HCT116 (cell line): ENCODE results near the gene OR52H1. TPM values are rescaled to one million over a fixed set of nuclear protein-coding genes. Genes with fewer than 3 reads are reported as not detected.

Source experiments
- ATAC-seq: fragments of 200-7000 bp; cut with Tn5 transposase; 2 replicates; pipeline ENCODE4 v1.9.1; 2020; ENCODE audit warnings: mild to moderate bottlenecking, moderate library complexity
- BruUV-seq: library from RNA; stranded (reverse); fragments of 400-500 nt; replicated peaks from 2 replicates; lab custom pipeline; 2021; lab: Mats Ljungman, UMichigan
- CTCF ChIA-PET: fragments of 300-600 bp; sonication (Branson Sonifier 250); formaldehyde crosslinking; loops from one replicate; lab custom pipeline; 2021; ENCODE audit warnings: antibody characterized with exemption; lab: Charles Lee
- POLR2A ChIA-PET: fragments of 300-600, 350-600 bp; sonication (Branson Sonifier 250); formaldehyde crosslinking; loops from one replicate; lab custom pipeline; 2021; ENCODE audit warnings: antibody characterized with exemption; lab: Charles Lee
- RAD21 ChIA-PET, 2 experiments: fragments of 300-600 bp; sonication (Branson Sonifier 250); formaldehyde crosslinking; loops; one replicate each; lab custom pipeline; 2023; ENCODE audit warnings: low total read pairs in 2 of 2; ENCODE audit not compliant: uncharacterized antibody in 2 of 2, unreplicated experiment in 2 of 2, low non-redundant PET in 1 of 2; lab: Charles Lee
- DNase-seq: peaks from one replicate; pipeline ENCODE4 v3.0.0-alpha.2; 2010; ENCODE audit warnings: low read depth, low spot score
- H2AFZ ChIP-seq: fragments of 200-600 bp; shearing (Covaris generic), sonication (generic); 2 replicates; pipeline ENCODE4 v1.6.1; 2017; ENCODE audit warnings: low read depth, mixed run types, mixed read lengths, antibody characterized with exemption, low read length; ENCODE audit not compliant: poor library complexity, severe bottlenecking
- H3K27ac ChIP-seq: 2 replicates; pipeline ENCODE4 v1.5.1; 2012; ENCODE audit warnings: low read depth, low read length
- H3K27me3 ChIP-seq: fragments of 200-600 bp; sonication (generic); 2 replicates; pipeline ENCODE4 v1.6.1; 2016; ENCODE audit warnings: mixed run types, low read length, mixed read lengths; ENCODE audit not compliant: insufficient read depth
- H3K36me3 ChIP-seq, 2 experiments: fragments of 200-500 bp in 1 of 2; fragments of 200-600 bp in 1 of 2; sonication (Bioruptor generic) in 1 of 2; sonication (generic) in 1 of 2; 2 replicates each; pipeline versions ENCODE4 v1.5.1 to v1.6.1; 2014 to 2016; ENCODE audit warnings: low read length in 2 of 2, inconsistent platforms in 1 of 2, mixed read lengths in 1 of 2, mixed run types in 1 of 2; ENCODE audit not compliant: insufficient read depth in 2 of 2, control insufficient read depth in 1 of 2
- H3K4me1 ChIP-seq, 2 experiments: fragments of 200-600 bp in 1 of 2; sonication (generic) in 1 of 2; 2 replicates each; pipeline versions ENCODE4 v1.5.1 to v1.6.1; 2012 to 2017; ENCODE audit warnings: low read length in 2 of 2, inconsistent platforms in 1 of 2, mild to moderate bottlenecking in 1 of 2, mixed read lengths in 1 of 2, mixed run types in 1 of 2, moderate library complexity in 1 of 2; ENCODE audit not compliant: insufficient read depth in 2 of 2, control insufficient read depth in 1 of 2
- H3K4me2 ChIP-seq: fragments of 200-600 bp; sonication (generic); 2 replicates; pipeline ENCODE4 v1.6.1; 2017; ENCODE audit warnings: mixed run types, low read length, mixed read lengths
- H3K4me3 ChIP-seq, 2 experiments: fragments of 200-600 bp in 1 of 2; sonication (generic) in 1 of 2; replicated peaks in 1 of 2; 2 replicates each; pipeline ENCODE4 v1.5.1; 2011 to 2016; ENCODE audit warnings: low read length in 2 of 2, control low read depth in 1 of 2, low read depth in 1 of 2, mild to moderate bottlenecking in 1 of 2, mixed read lengths in 1 of 2, mixed run types in 1 of 2
- H3K79me2 ChIP-seq: fragments of 200-600 bp; sonication (generic); 2 replicates; pipeline ENCODE4 v1.6.1; 2017; ENCODE audit warnings: mild to moderate bottlenecking, mixed run types, low read length, moderate library complexity, mixed read lengths; ENCODE audit not compliant: insufficient read depth
- H3K9ac ChIP-seq: fragments of 200-600 bp; sonication (generic); 2 replicates; pipeline ENCODE4 v1.6.1; 2016; ENCODE audit warnings: low read length, mixed read lengths
- H3K9me2 ChIP-seq: fragments of 200-600 bp; sonication (generic), shearing (Covaris generic); 2 replicates; pipeline ENCODE4 v1.6.1; 2017; ENCODE audit warnings: mixed run types, mild to moderate bottlenecking, moderate library complexity; ENCODE audit not compliant: insufficient read depth
- H3K9me3 ChIP-seq, 2 experiments: fragments of 200-500 bp in 1 of 2; fragments of 200-600 bp in 1 of 2; sonication (Bioruptor generic) in 1 of 2; sonication (generic) in 1 of 2; 2 replicates each; pipeline ENCODE4 v1.6.1; 2014 to 2017; ENCODE audit warnings: low read length in 2 of 2, mixed read lengths in 2 of 2, inconsistent platforms in 1 of 2, low read depth in 1 of 2, mild to moderate bottlenecking in 1 of 2, mixed run types in 1 of 2, moderate library complexity in 1 of 2; ENCODE audit not compliant: control insufficient read depth in 1 of 2, insufficient read depth in 1 of 2
- H4K20me1 ChIP-seq: fragments of 200-600 bp; sonication (generic), shearing (Covaris generic); 2 replicates; pipeline ENCODE4 v1.6.1; 2017; ENCODE audit warnings: mixed run types, mild to moderate bottlenecking, moderate library complexity; ENCODE audit not compliant: insufficient read depth
- CBX3 ChIP-seq: IDR thresholded peaks from 2 replicates; pipeline ENCODE4 v1.6.1; 2012; ENCODE audit warnings: low read depth
- CEBPB ChIP-seq: IDR thresholded peaks from 2 replicates; pipeline ENCODE4 v1.6.1; 2012; ENCODE audit warnings: low read depth
- EGR1 ChIP-seq: IDR thresholded peaks from 2 replicates; pipeline ENCODE4 v1.6.1; 2012; ENCODE audit warnings: low read depth
- EZH2 ChIP-seq: fragments of 200-600 bp; sonication (generic); IDR thresholded peaks from 2 replicates; pipeline ENCODE4 v1.6.1; 2017; ENCODE audit warnings: antibody characterized with exemption, mixed run types
- FOSL1 ChIP-seq: IDR thresholded peaks from 2 replicates; pipeline ENCODE4 v1.6.1; 2012; ENCODE audit warnings: low read depth
- JUND ChIP-seq: IDR thresholded peaks from 2 replicates; pipeline ENCODE4 v1.6.1; 2012
- POLR2AphosphoS5 ChIP-seq: IDR thresholded peaks from 2 replicates; pipeline ENCODE4 v1.6.1; 2011; ENCODE audit warnings: mild to moderate bottlenecking, low read depth, low read length, moderate library complexity
- RAD21 ChIP-seq: IDR thresholded peaks from 2 replicates; pipeline ENCODE4 v1.6.1; 2012; ENCODE audit warnings: low read depth, mild to moderate bottlenecking
- SIN3A ChIP-seq: IDR thresholded peaks from 2 replicates; pipeline ENCODE4 v1.6.1; 2012; ENCODE audit warnings: low read depth
- SP1 ChIP-seq: IDR thresholded peaks from 2 replicates; pipeline ENCODE4 v1.6.1; 2012; ENCODE audit warnings: low read depth
- SRF ChIP-seq: IDR thresholded peaks from 2 replicates; pipeline ENCODE4 v1.6.1; 2012; ENCODE audit warnings: low read depth
- TCF7L2 ChIP-seq: IDR thresholded peaks from 2 replicates; pipeline ENCODE4 v1.7.0; 2011; ENCODE audit warnings: borderline replicate concordance, inconsistent platforms; ENCODE audit not compliant: insufficient read depth, insufficient read length; ENCODE audit errors: extremely low read depth
- YY1 ChIP-seq: IDR thresholded peaks from 2 replicates; pipeline ENCODE4 v1.6.1; 2011; ENCODE audit warnings: low read length, low read depth, moderate library complexity, mild to moderate bottlenecking; ENCODE audit not compliant: insufficient replicate concordance; ENCODE audit errors: extremely low read depth
- ZFX ChIP-seq: fragments of 450-650 bp; IDR thresholded peaks from 2 replicates; pipeline ENCODE4 v1.6.1; 2017
- ZNF274 ChIP-seq: fragments of 200-500 bp; sonication (Bioruptor generic); IDR thresholded peaks from 2 replicates; pipeline ENCODE4 v1.6.1; 2014; ENCODE audit warnings: mild to moderate bottlenecking, low read depth, low read length, inconsistent platforms
- intact Hi-C: fragments of 100-400 bp; cut with micrococcal nuclease; formaldehyde crosslinking; loops from 2 replicates; pipeline ENCODE4 v1.10.0; 2022
- total RNA-seq: library from RNA; stranded (reverse); gene quantifications from one replicate; pipeline ENCODE4 v1.2.1, GENCODE V29; 2021; ENCODE audit not compliant: unreplicated experiment
- TF ChIP-seq, protein P1 (sequence below): IDR thresholded peaks from 2 replicates; pipeline ENCODE4 v1.6.1; 2012
- TF ChIP-seq, protein P2 (sequence below): IDR thresholded peaks from 2 replicates; pipeline ENCODE4 v1.6.1; 2012
- TF ChIP-seq, protein P3 (sequence below): IDR thresholded peaks from 2 replicates; pipeline ENCODE4 v1.6.1; 2012; ENCODE audit warnings: low read depth

OR52H1 gene
- total RNA-seq, 1 experiment from 2014 or later, result not detected

GRCh38 chr11:5550440-5551095, 2.2 kb upstream of the OR52H1 start (continued):
- no peak for TF ChIP-seq YY1

GRCh38 chr11:5547982-5548381, 358 bp downstream of the OR52H1 start:
- CTCF ChIA-PET, result no interaction called here
- POLR2A ChIA-PET, result no interaction called here
- intact Hi-C loops, result no loop called here

More at GRCh38 chr11:5547982-5548381, 358 bp downstream of the OR52H1 start:
- no peaks in the 10 kb centered on the region for H3K27me3 ChIP-seq
- ATAC-seq, result no peak
- H3K4me1 ChIP-seq, result peaks cover 3 to 13% of the 10 kb centered on the region in 2 experiments
- H3K36me3 ChIP-seq, result no peaks in the 10 kb centered on the region
- BruUV-seq, result no TSS peak
- no peak overlapping the region for H3K4me2 ChIP-seq
- RAD21 ChIA-PET, result no interaction called here
- no peak overlapping the region for H3K9ac ChIP-seq
- H2AFZ ChIP-seq, result no peak overlapping the region
- H3K27ac ChIP-seq, result no peak overlapping the region
- no peaks in the 10 kb centered on the region for H3K9me3 ChIP-seq
- no peaks in the 10 kb centered on the region for H3K9me2 ChIP-seq
- no peaks in the 10 kb centered on the region for H3K79me2 ChIP-seq
- TF ChIP-seq EZH2 (no peak), JUND (no peak), CBX3 (no peak), ZFX (no peak), SIN3A (no peak), EGR1 (no peak), SP1 (no peak), YY1 (no peak), FOSL1 (no peak), RAD21 (no peak), POLR2AphosphoS5 (no peak), TCF7L2 (no peak), ZNF274 (no peak), SRF (no peak), CEBPB (no peak)
- TF ChIP-seq, protein P1, sequence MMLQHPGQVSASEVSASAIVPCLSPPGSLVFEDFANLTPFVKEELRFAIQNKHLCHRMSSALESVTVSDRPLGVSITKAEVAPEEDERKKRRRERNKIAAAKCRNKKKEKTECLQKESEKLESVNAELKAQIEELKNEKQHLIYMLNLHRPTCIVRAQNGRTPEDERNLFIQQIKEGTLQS, result no peak
- TF ChIP-seq, protein P2, sequence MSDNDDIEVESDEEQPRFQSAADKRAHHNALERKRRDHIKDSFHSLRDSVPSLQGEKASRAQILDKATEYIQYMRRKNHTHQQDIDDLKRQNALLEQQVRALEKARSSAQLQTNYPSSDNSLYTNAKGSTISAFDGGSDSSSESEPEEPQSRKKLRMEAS, result no peak
- TF ChIP-seq, protein P3, sequence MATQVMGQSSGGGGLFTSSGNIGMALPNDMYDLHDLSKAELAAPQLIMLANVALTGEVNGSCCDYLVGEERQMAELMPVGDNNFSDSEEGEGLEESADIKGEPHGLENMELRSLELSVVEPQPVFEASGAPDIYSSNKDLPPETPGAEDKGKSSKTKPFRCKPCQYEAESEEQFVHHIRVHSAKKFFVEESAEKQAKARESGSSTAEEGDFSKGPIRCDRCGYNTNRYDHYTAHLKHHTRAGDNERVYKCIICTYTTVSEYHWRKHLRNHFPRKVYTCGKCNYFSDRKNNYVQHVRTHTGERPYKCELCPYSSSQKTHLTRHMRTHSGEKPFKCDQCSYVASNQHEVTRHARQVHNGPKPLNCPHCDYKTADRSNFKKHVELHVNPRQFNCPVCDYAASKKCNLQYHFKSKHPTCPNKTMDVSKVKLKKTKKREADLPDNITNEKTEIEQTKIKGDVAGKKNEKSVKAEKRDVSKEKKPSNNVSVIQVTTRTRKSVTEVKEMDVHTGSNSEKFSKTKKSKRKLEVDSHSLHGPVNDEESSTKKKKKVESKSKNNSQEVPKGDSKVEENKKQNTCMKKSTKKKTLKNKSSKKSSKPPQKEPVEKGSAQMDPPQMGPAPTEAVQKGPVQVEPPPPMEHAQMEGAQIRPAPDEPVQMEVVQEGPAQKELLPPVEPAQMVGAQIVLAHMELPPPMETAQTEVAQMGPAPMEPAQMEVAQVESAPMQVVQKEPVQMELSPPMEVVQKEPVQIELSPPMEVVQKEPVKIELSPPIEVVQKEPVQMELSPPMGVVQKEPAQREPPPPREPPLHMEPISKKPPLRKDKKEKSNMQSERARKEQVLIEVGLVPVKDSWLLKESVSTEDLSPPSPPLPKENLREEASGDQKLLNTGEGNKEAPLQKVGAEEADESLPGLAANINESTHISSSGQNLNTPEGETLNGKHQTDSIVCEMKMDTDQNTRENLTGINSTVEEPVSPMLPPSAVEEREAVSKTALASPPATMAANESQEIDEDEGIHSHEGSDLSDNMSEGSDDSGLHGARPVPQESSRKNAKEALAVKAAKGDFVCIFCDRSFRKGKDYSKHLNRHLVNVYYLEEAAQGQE, result no peak
- DNase-seq, result no peak
- H3K4me3 ChIP-seq, result no peak overlapping the region
- H4K20me1 ChIP-seq, result no peaks in the 10 kb centered on the region
